ENCODE measurements around the gene SSX4B.
"Not testable (repeated sequence)": the region's sequence is repeated elsewhere in the genome, so short reads cannot be mapped to it uniquely, and the experiment has no call there.

SSX4B gene, protein sequence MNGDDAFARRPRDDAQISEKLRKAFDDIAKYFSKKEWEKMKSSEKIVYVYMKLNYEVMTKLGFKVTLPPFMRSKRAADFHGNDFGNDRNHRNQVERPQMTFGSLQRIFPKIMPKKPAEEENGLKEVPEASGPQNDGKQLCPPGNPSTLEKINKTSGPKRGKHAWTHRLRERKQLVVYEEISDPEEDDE

GRCh38 chrX:48411860-48412259 is at the start of gene SSX4B:
TSS of gene SSX4B (minus strand) at chrX:48411960. CDS start at chrX:48411372, 588 bp downstream.
- DNase-seq (ENCODE audit: low read depth); H3K4me3 ChIP-seq (ENCODE audit: control insufficient read depth, low read depth, low read length): not testable (repeated sequence)

DNA sequence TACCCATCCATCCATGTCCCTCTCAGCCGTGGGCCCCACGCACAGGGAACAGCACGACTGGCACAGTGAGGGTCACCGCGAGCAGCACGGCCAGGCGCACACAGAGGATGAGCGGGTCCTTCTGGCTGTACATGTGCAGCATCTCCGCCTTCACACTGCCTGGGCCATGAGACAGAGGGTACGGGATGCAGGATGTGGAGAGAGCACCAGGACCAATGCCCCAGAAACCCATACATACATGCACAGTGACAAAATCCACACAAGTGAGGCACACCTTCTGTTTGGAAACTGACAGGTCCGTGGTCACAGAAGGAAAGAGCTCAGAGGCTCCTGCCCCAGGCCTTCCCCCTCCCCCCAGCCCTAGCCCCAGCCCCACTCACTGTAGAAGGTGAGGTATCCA is 48.8 kb upstream of the SSX4B start:
- TF ChIP-seq, protein P1, sequence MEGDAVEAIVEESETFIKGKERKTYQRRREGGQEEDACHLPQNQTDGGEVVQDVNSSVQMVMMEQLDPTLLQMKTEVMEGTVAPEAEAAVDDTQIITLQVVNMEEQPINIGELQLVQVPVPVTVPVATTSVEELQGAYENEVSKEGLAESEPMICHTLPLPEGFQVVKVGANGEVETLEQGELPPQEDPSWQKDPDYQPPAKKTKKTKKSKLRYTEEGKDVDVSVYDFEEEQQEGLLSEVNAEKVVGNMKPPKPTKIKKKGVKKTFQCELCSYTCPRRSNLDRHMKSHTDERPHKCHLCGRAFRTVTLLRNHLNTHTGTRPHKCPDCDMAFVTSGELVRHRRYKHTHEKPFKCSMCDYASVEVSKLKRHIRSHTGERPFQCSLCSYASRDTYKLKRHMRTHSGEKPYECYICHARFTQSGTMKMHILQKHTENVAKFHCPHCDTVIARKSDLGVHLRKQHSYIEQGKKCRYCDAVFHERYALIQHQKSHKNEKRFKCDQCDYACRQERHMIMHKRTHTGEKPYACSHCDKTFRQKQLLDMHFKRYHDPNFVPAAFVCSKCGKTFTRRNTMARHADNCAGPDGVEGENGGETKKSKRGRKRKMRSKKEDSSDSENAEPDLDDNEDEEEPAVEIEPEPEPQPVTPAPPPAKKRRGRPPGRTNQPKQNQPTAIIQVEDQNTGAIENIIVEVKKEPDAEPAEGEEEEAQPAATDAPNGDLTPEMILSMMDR (conservative IDR thresholded peaks at IDR 0.05; ENCODE audit: control insufficient read depth, insufficient read depth, low read depth, low read length) = no peak
- no peak overlapping the region for H3K4me3 ChIP-seq (ENCODE audit: control insufficient read depth, low read depth, low read length)
- DNase-seq (ENCODE audit: low read depth) = no peak

DNA sequence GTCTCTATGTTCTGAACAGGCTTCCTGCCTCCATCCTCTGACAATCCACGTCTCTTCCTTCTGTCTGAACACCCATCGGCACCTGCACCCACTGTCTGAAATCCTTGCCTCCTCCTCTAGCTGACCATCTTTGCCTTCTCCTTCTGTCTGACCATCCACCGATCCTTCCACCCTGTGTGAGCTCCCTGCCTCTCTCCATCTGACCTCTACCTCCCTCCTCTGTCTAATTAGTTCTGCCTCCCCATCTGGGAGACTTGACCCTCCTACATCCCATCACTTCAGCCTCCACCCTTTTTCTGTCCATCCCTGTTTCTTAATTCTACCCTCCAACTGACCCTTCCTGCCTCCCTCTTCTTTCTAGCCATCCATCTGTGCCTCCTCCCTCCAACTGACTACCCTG is 48.3 kb upstream of the SSX4B start:
- DNase-seq (ENCODE audit: low read depth) = no peak
- TF ChIP-seq, protein P1 (conservative IDR thresholded peaks at IDR 0.05; ENCODE audit: control insufficient read depth, insufficient read depth, low read depth, low read length) = no peak

DNA sequence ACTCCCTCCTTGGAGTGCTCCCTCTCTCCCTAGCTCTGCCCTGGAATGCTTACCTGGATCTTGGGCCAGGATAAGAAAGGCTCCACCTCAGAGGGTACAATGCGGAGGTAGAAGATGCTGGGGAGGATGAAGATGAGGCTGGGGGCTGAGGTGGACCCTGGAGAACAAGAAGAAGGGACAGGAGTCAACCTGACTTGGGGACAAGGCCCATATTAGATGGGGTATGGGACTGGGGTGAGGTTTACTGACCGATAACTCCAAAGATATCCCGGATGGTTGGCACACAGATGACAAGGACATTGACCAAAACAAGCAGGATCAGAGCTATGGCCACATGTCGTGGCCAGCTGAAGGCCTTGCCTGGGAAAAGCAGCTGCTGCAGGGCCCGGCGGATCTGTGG is 47.7 kb upstream of the SSX4B start:
- no peak overlapping the region for H3K4me3 ChIP-seq (ENCODE audit: control insufficient read depth, low read depth, low read length)
- TF ChIP-seq, protein P1 (conservative IDR thresholded peaks at IDR 0.05; ENCODE audit: control insufficient read depth, insufficient read depth, low read depth, low read length) = no peak
- DNase-seq (ENCODE audit: low read depth) = no peak

More for the DNA sequence above, 48.3 kb upstream of the SSX4B start:
- no peak overlapping the region for H3K4me3 ChIP-seq (ENCODE audit: control insufficient read depth, low read depth, low read length)

GRCh38 chrX:48458711-48459110 is 47.0 kb upstream of the SSX4B start:
- no peak overlapping the region for H3K4me3 ChIP-seq (ENCODE audit: control insufficient read depth, low read depth, low read length)
- no peak for DNase-seq (ENCODE audit: low read depth)
- TF ChIP-seq, protein P1 (conservative IDR thresholded peaks at IDR 0.05; ENCODE audit: control insufficient read depth, insufficient read depth, low read depth, low read length) = no peak

DNA sequence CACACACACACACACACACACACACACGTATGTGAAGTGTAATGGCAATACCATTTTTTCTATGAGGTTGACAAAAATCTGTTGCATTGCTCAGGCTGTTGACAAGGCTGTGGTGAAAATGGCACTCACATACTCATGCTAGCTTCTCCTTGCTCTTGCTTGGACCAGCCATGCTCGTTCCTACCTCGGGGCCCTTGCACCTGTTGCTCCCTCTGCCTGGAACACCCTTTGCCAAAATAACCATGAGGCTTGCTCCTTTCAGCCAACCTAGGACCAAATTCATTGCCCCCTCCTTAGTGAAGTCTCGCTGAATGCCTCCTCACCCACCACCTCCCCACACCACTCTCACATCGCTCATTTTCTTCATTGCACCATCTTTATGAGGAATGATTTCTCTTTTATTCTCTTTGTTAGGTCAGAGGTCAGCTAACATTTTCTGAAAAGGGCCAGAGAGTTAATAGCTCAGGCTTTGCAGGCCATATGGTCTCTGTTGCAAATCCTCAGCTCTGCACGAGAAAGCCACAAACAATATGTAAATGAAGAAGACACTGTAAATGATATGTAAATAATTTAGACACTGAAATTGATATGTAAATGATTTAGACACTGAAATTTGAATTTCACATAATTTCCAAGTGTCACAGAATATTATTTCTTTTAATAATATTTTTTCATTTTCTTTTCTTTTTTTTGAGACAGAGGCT is 45.0 kb upstream of the SSX4B start:
- no peak for DNase-seq (ENCODE audit: low read depth)
- no peak overlapping the region for H3K4me3 ChIP-seq (ENCODE audit: control insufficient read depth, low read depth, low read length)
- TF ChIP-seq, protein P1 (conservative IDR thresholded peaks at IDR 0.05; ENCODE audit: control insufficient read depth, insufficient read depth, low read depth, low read length) = no peak

DNA sequence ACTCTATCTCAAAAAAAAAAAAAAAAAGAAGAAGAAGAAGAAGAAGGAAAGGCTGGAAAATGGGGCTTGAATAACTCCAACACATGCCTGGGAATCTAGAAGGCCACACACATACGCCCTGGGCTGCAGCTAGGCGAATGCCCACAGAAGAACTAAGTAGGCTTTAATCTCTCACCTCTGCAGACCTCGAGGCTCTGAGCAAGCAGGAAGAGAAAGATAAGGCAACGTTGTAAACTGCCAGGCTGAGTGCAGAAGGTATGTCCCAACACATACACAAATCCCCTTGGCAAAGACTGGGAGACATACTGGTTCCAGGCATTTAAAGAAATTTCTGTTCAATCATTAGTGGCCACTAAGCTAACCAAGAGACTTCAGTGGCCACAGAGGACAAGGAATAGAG is 39.9 kb upstream of the SSX4B start:
- no peak overlapping the region for H3K4me3 ChIP-seq (ENCODE audit: control insufficient read depth, low read depth, low read length)
- TF ChIP-seq, protein P1 (conservative IDR thresholded peaks at IDR 0.05; ENCODE audit: control insufficient read depth, insufficient read depth, low read depth, low read length) = no peak
- no peak for DNase-seq (ENCODE audit: low read depth)
